DOHH2 (cell line): ENCODE measurements around the gene ERC2.

Experiments used
- EZH2phosphoT487 ChIP-seq: fragments of 200-600 bp; sonication (generic); IDR thresholded peaks from 2 replicates; pipeline ENCODE4 v1.6.1; 2017; ENCODE audit warnings: borderline replicate concordance, mild to moderate bottlenecking, antibody characterized with exemption, low read length, moderate library complexity, mixed read lengths
- TF ChIP-seq, protein P1 (sequence below): fragments of 200-600 bp; sonication (generic); IDR thresholded peaks from one replicate; pipeline ENCODE4 v1.5.1; 2014; ENCODE audit warnings: antibody characterized with exemption, mild to moderate bottlenecking, low read depth, low read length; ENCODE audit not compliant: poor library complexity, severe bottlenecking

DNA sequence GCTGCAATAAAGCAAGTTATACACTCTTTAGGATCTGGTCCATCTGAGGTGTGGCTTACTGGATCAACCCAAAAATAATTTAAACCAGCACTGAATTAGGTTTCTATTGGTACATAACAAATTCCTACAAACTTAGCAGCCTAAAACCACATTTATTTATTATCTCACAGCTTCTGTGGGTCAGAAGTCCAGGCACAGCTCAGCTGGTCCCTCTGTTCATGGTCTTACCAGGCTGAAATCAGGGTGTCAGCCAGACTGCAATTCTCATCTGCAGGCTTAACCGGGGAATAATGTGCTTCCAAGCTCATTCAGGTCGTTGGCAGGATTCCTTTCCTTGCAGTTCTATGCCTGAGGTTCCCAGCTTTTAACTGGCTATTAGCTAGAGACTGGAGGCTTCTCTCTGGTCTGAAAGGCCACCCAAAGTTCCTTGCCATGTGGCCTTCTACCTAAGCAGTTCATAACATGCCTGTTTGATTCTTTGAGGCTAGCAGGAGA lies 503.7 kb downstream of the ERC2 start:
- TF ChIP-seq, protein P1, sequence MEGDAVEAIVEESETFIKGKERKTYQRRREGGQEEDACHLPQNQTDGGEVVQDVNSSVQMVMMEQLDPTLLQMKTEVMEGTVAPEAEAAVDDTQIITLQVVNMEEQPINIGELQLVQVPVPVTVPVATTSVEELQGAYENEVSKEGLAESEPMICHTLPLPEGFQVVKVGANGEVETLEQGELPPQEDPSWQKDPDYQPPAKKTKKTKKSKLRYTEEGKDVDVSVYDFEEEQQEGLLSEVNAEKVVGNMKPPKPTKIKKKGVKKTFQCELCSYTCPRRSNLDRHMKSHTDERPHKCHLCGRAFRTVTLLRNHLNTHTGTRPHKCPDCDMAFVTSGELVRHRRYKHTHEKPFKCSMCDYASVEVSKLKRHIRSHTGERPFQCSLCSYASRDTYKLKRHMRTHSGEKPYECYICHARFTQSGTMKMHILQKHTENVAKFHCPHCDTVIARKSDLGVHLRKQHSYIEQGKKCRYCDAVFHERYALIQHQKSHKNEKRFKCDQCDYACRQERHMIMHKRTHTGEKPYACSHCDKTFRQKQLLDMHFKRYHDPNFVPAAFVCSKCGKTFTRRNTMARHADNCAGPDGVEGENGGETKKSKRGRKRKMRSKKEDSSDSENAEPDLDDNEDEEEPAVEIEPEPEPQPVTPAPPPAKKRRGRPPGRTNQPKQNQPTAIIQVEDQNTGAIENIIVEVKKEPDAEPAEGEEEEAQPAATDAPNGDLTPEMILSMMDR = no peak
- no peak for TF ChIP-seq EZH2phosphoT487
